Suprapubic skin (tissue), 4 donors: ENCODE measurements around the gene TRIM66. TPM values are rescaled to one million over a fixed set of nuclear protein-coding genes. Genes with fewer than 3 reads are reported as not detected.

Experiments used
- DNase-seq, 2 donors: peaks; one replicate each; pipeline ENCODE4 v3.0.0-alpha.2; 2019; ENCODE audit warnings: low spot score in 2 of 2
- H3K27ac ChIP-seq: fragments of 200-600 bp; sonication (generic); one replicate; pipeline ENCODE4 v1.5.1; 2019
- H3K27me3 ChIP-seq: fragments of 200-600 bp; sonication (generic); one replicate; pipeline ENCODE4 v1.5.1; 2019
- H3K36me3 ChIP-seq: fragments of 200-600 bp; sonication (generic); one replicate; pipeline ENCODE4 v1.5.1; 2019
- H3K4me1 ChIP-seq: fragments of 200-600 bp; sonication (generic); one replicate; pipeline ENCODE4 v1.5.1; 2019
- H3K4me3 ChIP-seq: fragments of 200-600 bp; sonication (generic); one replicate; pipeline ENCODE4 v1.5.1; 2019; ENCODE audit warnings: mild to moderate bottlenecking
- H3K9me3 ChIP-seq: fragments of 200-600 bp; sonication (generic); one replicate; pipeline ENCODE4 v1.5.1; 2019
- EP300 ChIP-seq: sonication (generic); formaldehyde crosslinking; IDR thresholded peaks from one replicate; pipeline ENCODE4 v1.6.1; 2017; ENCODE audit warnings: antibody characterized with exemption
- POLR2A ChIP-seq, 2 donors: fragments of 450-650 bp; IDR thresholded peaks; one replicate each; pipeline ENCODE4 v1.6.1; 2017; ENCODE audit warnings: antibody characterized with exemption in 2 of 2, mild to moderate bottlenecking in 2 of 2, moderate library complexity in 2 of 2
- POLR2AphosphoS5 ChIP-seq, 3 donors: sonication (generic); formaldehyde crosslinking; IDR thresholded peaks; one replicate each; pipeline ENCODE4 v1.6.1; 2017; ENCODE audit warnings: antibody characterized with exemption in 3 of 3
- WGBS: methylation state at CpG from one replicate; pipeline ENCODE4 v1.1.5; 2018; 5-methylcytosine and 5-hydroxymethylcytosine counted together
- total RNA-seq, 4 donors: library from RNA; depleted of rRNA; stranded (reverse); fragments of >200 nt; gene quantifications; one replicate each; pipeline ENCODE4 v1.1.0, GENCODE V29; 2016
- TF ChIP-seq, protein P1 (sequence below), 2 donors: fragments of 200-600 bp in 1 of 2; fragments of 450-650 bp in 1 of 2; sonication (generic) in 1 of 2; IDR thresholded peaks; one replicate each; pipeline ENCODE4 v1.5.1; 2016 to 2019; ENCODE audit warnings: antibody characterized with exemption in 2 of 2, mild to moderate bottlenecking in 1 of 2, moderate library complexity in 1 of 2

TRIM66 gene
- total RNA-seq, 4 donors from 2014 or later = 9.9 to 20.3 (median 11.7) TPM

GRCh38 chr11:8706673-8707432 lies 24.4 kb upstream of the TRIM66 start:
- 81% methylated on average over 6 of the region's 14 CpGs for WGBS
- H3K27me3 ChIP-seq = no peaks in the 10 kb centered on the region
- H3K9me3 ChIP-seq = no peaks in the 10 kb centered on the region
- no peak for DNase-seq
- TF ChIP-seq POLR2A (IDR thresholded peaks at IDR 0.05) = no peak
- no peak for TF ChIP-seq POLR2AphosphoS5 (IDR thresholded peaks at IDR 0.05)
- no peak for TF ChIP-seq EP300
- TF ChIP-seq, protein P1, sequence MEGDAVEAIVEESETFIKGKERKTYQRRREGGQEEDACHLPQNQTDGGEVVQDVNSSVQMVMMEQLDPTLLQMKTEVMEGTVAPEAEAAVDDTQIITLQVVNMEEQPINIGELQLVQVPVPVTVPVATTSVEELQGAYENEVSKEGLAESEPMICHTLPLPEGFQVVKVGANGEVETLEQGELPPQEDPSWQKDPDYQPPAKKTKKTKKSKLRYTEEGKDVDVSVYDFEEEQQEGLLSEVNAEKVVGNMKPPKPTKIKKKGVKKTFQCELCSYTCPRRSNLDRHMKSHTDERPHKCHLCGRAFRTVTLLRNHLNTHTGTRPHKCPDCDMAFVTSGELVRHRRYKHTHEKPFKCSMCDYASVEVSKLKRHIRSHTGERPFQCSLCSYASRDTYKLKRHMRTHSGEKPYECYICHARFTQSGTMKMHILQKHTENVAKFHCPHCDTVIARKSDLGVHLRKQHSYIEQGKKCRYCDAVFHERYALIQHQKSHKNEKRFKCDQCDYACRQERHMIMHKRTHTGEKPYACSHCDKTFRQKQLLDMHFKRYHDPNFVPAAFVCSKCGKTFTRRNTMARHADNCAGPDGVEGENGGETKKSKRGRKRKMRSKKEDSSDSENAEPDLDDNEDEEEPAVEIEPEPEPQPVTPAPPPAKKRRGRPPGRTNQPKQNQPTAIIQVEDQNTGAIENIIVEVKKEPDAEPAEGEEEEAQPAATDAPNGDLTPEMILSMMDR (IDR thresholded peaks at IDR 0.05) = no peak
- peak overlapping the region; percentile 20 for H3K27ac ChIP-seq
- H3K36me3 ChIP-seq = peaks cover 46% of the 10 kb centered on the region
- no peak overlapping the region for H3K4me3 ChIP-seq
- peaks cover 28% of the 10 kb centered on the region for H3K4me1 ChIP-seq

- no peak overlapping the region for H3K27ac ChIP-seq
- no peak overlapping the region for H3K4me3 ChIP-seq
- H3K36me3 ChIP-seq = peaks cover 39% of the 10 kb centered on the region
- WGBS = 94% methylated on average over 5 of the region's 5 CpGs
- no peaks in the 10 kb centered on the region for H3K27me3 ChIP-seq
- peaks cover 30% of the 10 kb centered on the region for H3K4me1 ChIP-seq
- TF ChIP-seq, protein P1 (IDR thresholded peaks at IDR 0.05) = no peak
- TF ChIP-seq EP300 = no peak
- no peak for TF ChIP-seq POLR2A (IDR thresholded peaks at IDR 0.05)
- TF ChIP-seq POLR2AphosphoS5 (IDR thresholded peaks at IDR 0.05) = no peak
- H3K9me3 ChIP-seq = no peaks in the 10 kb centered on the region
- DNase-seq = no peak
Measured at GRCh38 chr11:8705146-8705545, 22.7 kb upstream of the TRIM66 start.

DNA sequence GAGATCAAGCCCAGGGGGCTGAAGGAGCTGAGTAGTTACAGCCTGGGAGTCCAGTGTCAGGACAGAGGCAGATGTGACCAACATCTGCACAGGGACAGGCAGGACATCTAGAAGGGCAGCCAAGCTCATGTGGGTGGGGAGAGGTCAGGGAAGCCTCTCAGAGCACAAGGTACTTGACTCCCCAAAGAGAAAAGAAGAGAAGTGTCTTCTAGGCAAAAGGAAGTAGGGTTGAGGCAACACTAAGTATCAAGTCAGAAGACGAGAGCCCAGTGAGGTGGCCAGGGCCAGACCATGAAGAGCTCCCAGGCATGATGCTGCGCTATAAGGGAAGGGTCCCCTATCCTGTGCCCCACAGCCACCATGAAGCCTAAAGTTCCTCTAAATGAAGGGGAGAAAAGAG lies 21.7 kb upstream of the TRIM66 start:
- no peak overlapping the region for H3K27ac ChIP-seq
- no peak for DNase-seq
- H3K9me3 ChIP-seq = no peaks in the 10 kb centered on the region
- H3K4me1 ChIP-seq = peaks cover 36% of the 10 kb centered on the region
- H3K4me3 ChIP-seq = no peak overlapping the region
- no peaks in the 10 kb centered on the region for H3K27me3 ChIP-seq
- TF ChIP-seq EP300 (no peak), POLR2A (IDR thresholded peaks at IDR 0.05) (no peak), POLR2AphosphoS5 (IDR thresholded peaks at IDR 0.05) (no peak)
- TF ChIP-seq, protein P1 (IDR thresholded peaks at IDR 0.05) = no peak
- WGBS = 94% methylated on average over 2 of the region's 2 CpGs
- peaks cover 42% of the 10 kb centered on the region for H3K36me3 ChIP-seq

- Histone ChIP-seq H3K9me3 (no peaks in the 10 kb centered on the region), H3K4me3 (no peak overlapping the region), H3K27me3 (no peaks in the 10 kb centered on the region), H3K36me3 (peaks cover 53% of the 10 kb centered on the region), H3K27ac (no peak overlapping the region), H3K4me1 (peaks cover 22% of the 10 kb centered on the region)
- DNase-seq = no peak
- no peak for TF ChIP-seq POLR2A (IDR thresholded peaks at IDR 0.05)
- TF ChIP-seq EP300 = no peak
- TF ChIP-seq, protein P1 (IDR thresholded peaks at IDR 0.05) = no peak
- no peak for TF ChIP-seq POLR2AphosphoS5 (IDR thresholded peaks at IDR 0.05)
- WGBS = 92% methylated on average over 14 of the region's 14 CpGs
Measured at GRCh38 chr11:8702598-8702915, 20.1 kb upstream of the TRIM66 start.

DNA sequence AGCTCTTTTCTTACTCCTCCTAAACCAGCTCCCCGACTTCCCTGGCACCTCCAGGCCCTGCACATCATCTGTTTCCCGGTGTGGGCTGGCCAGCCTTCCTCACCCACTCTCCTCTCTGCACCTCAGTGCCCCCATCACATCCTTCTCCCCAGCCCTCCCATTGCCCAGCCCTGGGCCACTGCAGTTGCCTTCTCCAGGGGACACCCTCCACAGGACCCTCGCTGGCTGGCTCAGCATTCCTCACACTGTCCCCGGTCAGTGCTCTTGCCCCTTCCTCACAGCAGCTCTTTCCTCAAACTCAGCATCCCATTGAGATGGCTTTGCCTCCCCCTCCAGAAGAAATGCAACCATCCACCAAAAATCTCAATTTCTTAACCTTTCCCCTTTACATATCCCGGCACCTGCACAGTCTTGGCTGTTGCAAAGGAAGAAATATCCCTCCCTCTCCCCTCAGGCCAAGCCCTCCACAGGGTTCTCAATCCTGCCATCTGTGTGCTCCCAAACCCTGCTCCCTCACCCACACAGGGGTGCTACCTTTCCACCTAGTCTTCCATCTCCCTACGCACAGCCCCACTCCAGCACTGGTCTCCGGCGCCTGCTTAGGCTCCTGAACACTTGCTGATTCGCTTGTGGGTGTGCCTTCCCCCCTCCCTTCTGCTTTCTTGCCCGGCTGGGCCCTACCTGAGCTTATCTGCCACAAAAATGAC lies 19.6 kb upstream of the TRIM66 start:
- Histone ChIP-seq H3K27me3 (no peaks in the 10 kb centered on the region), H3K9me3 (no peaks in the 10 kb centered on the region), H3K27ac (no peak overlapping the region), H3K4me3 (no peak overlapping the region), H3K4me1 (peaks cover 17% of the 10 kb centered on the region), H3K36me3 (peaks cover 57% of the 10 kb centered on the region)
- no peak for DNase-seq
- TF ChIP-seq POLR2A (IDR thresholded peaks at IDR 0.05) (no peak), EP300 (no peak), POLR2AphosphoS5 (IDR thresholded peaks at IDR 0.05) (no peak)
- TF ChIP-seq, protein P1 (IDR thresholded peaks at IDR 0.05) = no peak
- 84% methylated on average over 10 of the region's 10 CpGs for WGBS
